ENCODE measurements around the gene LNPEP. TPM values are rescaled to one million over a fixed set of nuclear protein-coding genes. Genes with fewer than 3 reads are reported as not detected.
A peak's percentile ranks its signal among the peaks of the same experiment; 100 is the strongest.

The LNPEP gene
- total and polyA plus RNA-seq, 10 of the 15 experiments (the other 5 are each of a cell fraction or from before 2014, with no cell fraction given) = 5.6 to 54.9 (median 25.0) TPM

GRCh38 chr5:96896806-96897205, 39.1 kb upstream of the LNPEP start:
- Histone ChIP-seq H3K27me3 (replicated peaks in 1 of 2; ENCODE audit: control insufficient read depth in 2 of 2, insufficient read depth in 2 of 2, low read length in 1 of 2) (no peaks in the 10 kb centered on the region), H3K27ac (ENCODE audit: control insufficient read depth, insufficient read depth) (peak overlapping the region; percentile 68), H3K36me3 (ENCODE audit: control insufficient read depth in 2 of 2, insufficient read depth in 2 of 2, low read length in 1 of 2) (peaks cover 6 to 27% of the 10 kb centered on the region in 2 experiments), H3K9ac (ENCODE audit: control insufficient read depth, insufficient read depth, low read length) (no peak overlapping the region), H4K20me1 (ENCODE audit: control insufficient read depth, insufficient read depth) (no peaks in the 10 kb centered on the region), H3K4me3 (0 out of 2 replicates have a peak overlapping the region, but pooled peaks have one; percentile 15), H3K79me2 (ENCODE audit: control insufficient read depth, insufficient read depth, low read length) (no peaks in the 10 kb centered on the region), H3K9me3 (replicated peaks; ENCODE audit: control insufficient read depth, insufficient read depth, low read length) (no peaks in the 10 kb centered on the region), H3K4me1 (ENCODE audit: control insufficient read depth, insufficient read depth, low read length) (peaks cover 10% of the 10 kb centered on the region; the same call in 1 of the 2 replicates), H3K4me2 (ENCODE audit: control insufficient read depth, insufficient read depth) (peak overlapping the region; percentile 48), H2AFZ (ENCODE audit: control insufficient read depth, low read depth, low read length) (no peak overlapping the region; the same call in 1 of the 2 replicates)
- in situ Hi-C loops (cut with MboI) (no loop called here), intact Hi-C loops (cut with micrococcal nuclease; ENCODE audit: unreplicated experiment) (loop anchor here (1.0 to 2.0 kb wide), 3 partner anchors 11 to 38 kb away; no protein-coding TSS in a partner anchor)
- no TSS peak for BruUV-seq (replicated peaks)
- ChIA-PET SMC1A (ENCODE audit: uncharacterized antibody, unreplicated experiment) (interaction anchor here (0.7 to 8.5 kb wide), 39 partner anchors 8 to 264 kb away, joined by 3 to 140 read pairs (median 6); partner anchors contain the start of genes ERAP1, ERAP2, LIX1 and LNPEP), POLR2A (interaction anchor here (0.6 to 2.4 kb wide), 12 partner anchors 14 to 72 kb away, joined by 3 to 31 read pairs (median 6); partner anchors contain the start of gene ERAP2), RAD21 (ENCODE audit: unreplicated experiment) (interaction anchor here (0.6 to 6.8 kb wide), 32 partner anchors 8 to 264 kb away, joined by 3 to 134 read pairs (median 6); partner anchors contain the start of genes ERAP1, ERAP2, LIX1 and LNPEP), CTCF (interaction anchor here (0.8 to 10.7 kb wide), 23 partner anchors 8 to 147 kb away, joined by 3 to 167 read pairs (median 5); partner anchors contain the start of gene ERAP2)
- ATAC-seq (peak; percentile 98), DNase-seq (ENCODE audit: low read depth, low spot score) (no peak), FAIRE-seq (peak; percentile 69)
- 14% methylated on average over 3 of the region's 3 CpGs for WGBS (ENCODE audit: insufficient coverage, insufficient replicate concordance, low lambda C conversion rate, missing lambda C conversion rate)
- TF ChIP-seq, protein P1, sequence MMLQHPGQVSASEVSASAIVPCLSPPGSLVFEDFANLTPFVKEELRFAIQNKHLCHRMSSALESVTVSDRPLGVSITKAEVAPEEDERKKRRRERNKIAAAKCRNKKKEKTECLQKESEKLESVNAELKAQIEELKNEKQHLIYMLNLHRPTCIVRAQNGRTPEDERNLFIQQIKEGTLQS (IDR thresholded peaks at IDR 0.05; ENCODE audit: borderline replicate concordance, extremely low read depth, low read depth, low read length) = no peak
- TF ChIP-seq SMARCA5 (IDR thresholded peaks at IDR 0.05) (no peak), NFIC (IDR thresholded peaks at IDR 0.05; ENCODE audit: low read depth, low read length) (peak; percentile 91), NBN (IDR thresholded peaks at IDR 0.05) (no peak), ZNF687 (IDR thresholded peaks at IDR 0.05) (no peak), PAX8 (IDR thresholded peaks at IDR 0.05) (no peak), SP1 (IDR thresholded peaks at IDR 0.05; ENCODE audit: low read depth, low read length) (no peak), HDGF (IDR thresholded peaks at IDR 0.05) (no peak), MXI1 (IDR thresholded peaks at IDR 0.05; ENCODE audit: low read depth, low read length) (no peak), SPI1 (IDR thresholded peaks at IDR 0.05; ENCODE audit: borderline replicate concordance, insufficient read depth, low read depth, low read length) (peak; percentile 99), CBX5 (IDR thresholded peaks at IDR 0.05; ENCODE audit: low read depth) (peak; percentile 71; the same call in 1 of the 2 replicates), BACH1 (IDR thresholded peaks at IDR 0.05; ENCODE audit: borderline replicate concordance) (no peak), ETV6 (conservative IDR thresholded peaks at IDR 0.05 in 1 of 2, IDR thresholded peaks at IDR 0.05 in 1 of 2; ENCODE audit: borderline replicate concordance in 1 of 2, low read depth in 1 of 2) (peak in 1 of 2 experiments; percentile 67; a peak in 1 of 4 replicates), PAX5 (IDR thresholded peaks at IDR 0.05; ENCODE audit: borderline replicate concordance, low read depth, low read length) (peak; percentile 96), BRCA1 (IDR thresholded peaks at IDR 0.05; ENCODE audit: low read depth, low read length) (no peak), NFXL1 (IDR thresholded peaks at IDR 0.05; ENCODE audit: borderline replicate concordance) (no peak), ZNF384 (IDR thresholded peaks at IDR 0.05; ENCODE audit: borderline replicate concordance, low read depth, low read length) (no peak), IKZF1 (conservative IDR thresholded peaks at IDR 0.05) (peak; percentile 51; the same call in 1 of the 2 replicates), NR2C1 (IDR thresholded peaks at IDR 0.05) (no peak)

Measured in GM12878 (cell line).